Lower leg skin (tissue), 4 donors: ENCODE measurements around the gene SVBP. TPM values are rescaled to one million over a fixed set of nuclear protein-coding genes. Genes with fewer than 3 reads are reported as not detected.

Experiments
- DNase-seq, 2 donors: peaks; one replicate each; pipeline ENCODE4 v3.0.0-alpha.2; 2019; ENCODE audit warnings: low spot score in 2 of 2
- H3K4me3 ChIP-seq: fragments of 200-600 bp; sonication (generic); 2 replicates; pipeline ENCODE4 v1.5.1; 2017; ENCODE audit warnings: mild to moderate bottlenecking, low read depth; ENCODE audit not compliant: poor library complexity, severe bottlenecking
- CTCF ChIP-seq, 3 donors: fragments of 450-650 bp; IDR thresholded peaks; one replicate each; pipeline ENCODE4 v1.5.1; 2016; ENCODE audit warnings: antibody characterized with exemption in 3 of 3, mild to moderate bottlenecking in 3 of 3, moderate library complexity in 2 of 3
- POLR2A ChIP-seq, 2 donors: fragments of 450-650 bp; IDR thresholded peaks; one replicate each; pipeline ENCODE4 v1.6.1; 2016 to 2017; ENCODE audit warnings: antibody characterized with exemption in 2 of 2, mild to moderate bottlenecking in 1 of 2, moderate library complexity in 1 of 2
- WGBS, 2 donors: methylation state at CpG; one replicate each; pipeline ENCODE4 v1.1.5; 2018; 5-methylcytosine and 5-hydroxymethylcytosine counted together
- intact Hi-C: fragments of 100-400 bp; cut with DNase I; formaldehyde crosslinking; loops from one replicate; pipeline ENCODE4 v1.15.0; 2023; ENCODE audit warnings: low total_unique reads
- total RNA-seq, 4 donors: library from RNA; depleted of rRNA; stranded (reverse); fragments of >200 nt; gene quantifications; one replicate each; pipeline ENCODE4 v1.1.0, GENCODE V29; 2016

The SVBP gene
- total RNA-seq, 4 donors from 2014 or later: 11.2 to 18.1 (median 14.1) TPM

GRCh38 chr1:42786097-42786496, 31.1 kb downstream of the SVBP start:
- 74 to 77% methylated on average over 5 of the region's 5 CpGs for WGBS, 2 donors
- intact Hi-C loops: no loop called here
- no peak for TF ChIP-seq CTCF (IDR thresholded peaks at IDR 0.05)
- TF ChIP-seq POLR2A (IDR thresholded peaks at IDR 0.05): no peak

GRCh38 chr1:42784946-42785693, 32.1 kb downstream of the SVBP start, which contains the start of gene TMEM269:
TMEM269 (plus strand) TSS chr1:42784991; CDS start chr1:42789894, 4,903 bp downstream.
- DNase-seq: no peak
- WGBS, 2 donors: 11 to 18% methylated on average over 48 to 49 of the region's 54 CpGs
- intact Hi-C loops: no loop called here
- TF ChIP-seq POLR2A (IDR thresholded peaks at IDR 0.05) (no peak), CTCF (IDR thresholded peaks at IDR 0.05) (no peak)
- H3K4me3 ChIP-seq: no peak within 1 kb of the TSS

More at GRCh38 chr1:42786097-42786496, 31.1 kb downstream of the SVBP start:
- DNase-seq: no peak
- no peak overlapping the region for H3K4me3 ChIP-seq

- intact Hi-C loops: no loop called here
- 91 to 94% methylated on average over 18 of the region's 18 CpGs for WGBS, 2 donors
- no peak for DNase-seq
- no peak overlapping the region for H3K4me3 ChIP-seq
- TF ChIP-seq CTCF (IDR thresholded peaks at IDR 0.05) (no peak), POLR2A (IDR thresholded peaks at IDR 0.05) (no peak)
Observed at GRCh38 chr1:42784547-42784945, 32.7 kb downstream of the SVBP start.

- intact Hi-C loops: no loop called here
- no peak for DNase-seq
- 96 to 97% methylated on average over 2 of the region's 2 CpGs for WGBS, 2 donors
- TF ChIP-seq POLR2A (IDR thresholded peaks at IDR 0.05) (no peak), CTCF (IDR thresholded peaks at IDR 0.05) (no peak)
- H3K4me3 ChIP-seq: no peak overlapping the region
Observed at GRCh38 chr1:42783092-42783491, 34.1 kb downstream of the SVBP start.

- intact Hi-C loops: no loop called here
- no peak for TF ChIP-seq POLR2A (IDR thresholded peaks at IDR 0.05)
- WGBS, 2 donors: 96 to 100% methylated on average over 1 of the region's 1 CpG
- H3K4me3 ChIP-seq: no peak overlapping the region
- no peak for DNase-seq
Observed at GRCh38 chr1:42780176-42780575, 37.0 kb downstream of the SVBP start.

GRCh38 chr1:42779725-42780124, 37.5 kb downstream of the SVBP start:
- intact Hi-C loops: loop anchor here (10.0 kb wide), 1 partner anchor 295 kb away; no protein-coding TSS in a partner anchor

More at GRCh38 chr1:42779725-42780124, 37.5 kb downstream of the SVBP start:
- DNase-seq: no peak
- WGBS, 2 donors: 85 to 89% methylated on average over 2 of the region's 2 CpGs
- TF ChIP-seq POLR2A (IDR thresholded peaks at IDR 0.05) (no peak), CTCF (IDR thresholded peaks at IDR 0.05) (no peak)
- H3K4me3 ChIP-seq: no peak overlapping the region
